Lower leg skin (tissue), 4 donors: ENCODE measurements around the gene CYTH2. TPM values are rescaled to one million over a fixed set of nuclear protein-coding genes. Genes with fewer than 3 reads are reported as not detected.

Experiments
- DNase-seq, 2 donors: peaks; one replicate each; pipeline ENCODE4 v3.0.0-alpha.2; 2019; ENCODE audit warnings: low spot score in 2 of 2
- H3K4me3 ChIP-seq: fragments of 200-600 bp; sonication (generic); 2 replicates; pipeline ENCODE4 v1.5.1; 2017; ENCODE audit warnings: mild to moderate bottlenecking, low read depth; ENCODE audit not compliant: poor library complexity, severe bottlenecking
- POLR2A ChIP-seq, 2 donors: fragments of 450-650 bp; IDR thresholded peaks; one replicate each; pipeline ENCODE4 v1.6.1; 2016 to 2017; ENCODE audit warnings: antibody characterized with exemption in 2 of 2, mild to moderate bottlenecking in 1 of 2, moderate library complexity in 1 of 2
- WGBS, 2 donors: methylation state at CpG; one replicate each; pipeline ENCODE4 v1.1.5; 2018; 5-methylcytosine and 5-hydroxymethylcytosine counted together
- intact Hi-C: fragments of 100-400 bp; cut with DNase I; formaldehyde crosslinking; loops from one replicate; pipeline ENCODE4 v1.15.0; 2023; ENCODE audit warnings: low total_unique reads
- total RNA-seq, 4 donors: library from RNA; depleted of rRNA; stranded (reverse); fragments of >200 nt; gene quantifications; one replicate each; pipeline ENCODE4 v1.1.0, GENCODE V29; 2016
- TF ChIP-seq, protein P1 (sequence below), 3 donors: fragments of 450-650 bp; IDR thresholded peaks; one replicate each; pipeline ENCODE4 v1.5.1; 2016; ENCODE audit warnings: antibody characterized with exemption in 3 of 3, mild to moderate bottlenecking in 3 of 3, moderate library complexity in 2 of 3

CYTH2 gene
- total RNA-seq, 4 donors from 2014 or later = 67.7 to 162 (median 78.2) TPM

DNA sequence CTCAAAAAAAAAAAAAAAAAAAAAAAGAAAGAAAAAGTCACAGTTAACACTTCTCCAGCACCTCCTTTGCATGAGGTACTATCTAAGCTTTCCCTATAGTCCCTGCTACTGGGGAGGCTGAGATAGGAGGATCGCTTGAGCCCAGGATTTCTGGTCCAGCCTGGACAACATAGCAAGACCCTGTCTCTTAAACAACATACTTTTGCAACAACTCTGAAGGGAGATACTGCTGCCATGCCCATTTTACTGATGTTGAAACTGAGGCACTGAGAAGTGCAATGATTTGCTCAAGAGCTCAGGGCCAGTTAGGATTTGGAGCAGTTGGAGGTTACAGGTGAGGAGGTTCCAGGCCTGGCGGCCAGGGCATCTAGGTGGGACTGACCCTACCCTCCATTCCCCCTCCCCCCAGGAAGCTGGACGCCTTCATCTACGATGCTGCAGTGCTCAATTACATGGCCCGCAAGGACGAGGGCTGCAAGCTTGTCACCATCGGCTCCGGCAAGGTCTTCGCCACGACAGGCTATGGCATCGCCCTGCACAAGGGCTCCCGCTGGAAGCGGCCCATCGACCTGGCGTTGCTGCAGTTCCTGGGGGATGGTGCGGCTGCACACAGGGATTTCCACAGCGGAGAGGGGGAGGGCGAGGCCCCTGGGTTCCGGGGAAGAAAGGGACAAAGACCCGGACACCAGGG is 27.7 kb upstream of the CYTH2 start:
- no peak for DNase-seq
- no peak for TF ChIP-seq POLR2A (IDR thresholded peaks at IDR 0.05)
- TF ChIP-seq, protein P1, sequence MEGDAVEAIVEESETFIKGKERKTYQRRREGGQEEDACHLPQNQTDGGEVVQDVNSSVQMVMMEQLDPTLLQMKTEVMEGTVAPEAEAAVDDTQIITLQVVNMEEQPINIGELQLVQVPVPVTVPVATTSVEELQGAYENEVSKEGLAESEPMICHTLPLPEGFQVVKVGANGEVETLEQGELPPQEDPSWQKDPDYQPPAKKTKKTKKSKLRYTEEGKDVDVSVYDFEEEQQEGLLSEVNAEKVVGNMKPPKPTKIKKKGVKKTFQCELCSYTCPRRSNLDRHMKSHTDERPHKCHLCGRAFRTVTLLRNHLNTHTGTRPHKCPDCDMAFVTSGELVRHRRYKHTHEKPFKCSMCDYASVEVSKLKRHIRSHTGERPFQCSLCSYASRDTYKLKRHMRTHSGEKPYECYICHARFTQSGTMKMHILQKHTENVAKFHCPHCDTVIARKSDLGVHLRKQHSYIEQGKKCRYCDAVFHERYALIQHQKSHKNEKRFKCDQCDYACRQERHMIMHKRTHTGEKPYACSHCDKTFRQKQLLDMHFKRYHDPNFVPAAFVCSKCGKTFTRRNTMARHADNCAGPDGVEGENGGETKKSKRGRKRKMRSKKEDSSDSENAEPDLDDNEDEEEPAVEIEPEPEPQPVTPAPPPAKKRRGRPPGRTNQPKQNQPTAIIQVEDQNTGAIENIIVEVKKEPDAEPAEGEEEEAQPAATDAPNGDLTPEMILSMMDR (IDR thresholded peaks at IDR 0.05) = no peak
- intact Hi-C loops = loop anchor here (5.0 kb wide), 1 partner anchor 151 kb away; no protein-coding TSS in a partner anchor
- 92 to 95% methylated on average over 11 to 20 of the region's 20 CpGs for WGBS, 2 donors
- no peak overlapping the region for H3K4me3 ChIP-seq

DNA sequence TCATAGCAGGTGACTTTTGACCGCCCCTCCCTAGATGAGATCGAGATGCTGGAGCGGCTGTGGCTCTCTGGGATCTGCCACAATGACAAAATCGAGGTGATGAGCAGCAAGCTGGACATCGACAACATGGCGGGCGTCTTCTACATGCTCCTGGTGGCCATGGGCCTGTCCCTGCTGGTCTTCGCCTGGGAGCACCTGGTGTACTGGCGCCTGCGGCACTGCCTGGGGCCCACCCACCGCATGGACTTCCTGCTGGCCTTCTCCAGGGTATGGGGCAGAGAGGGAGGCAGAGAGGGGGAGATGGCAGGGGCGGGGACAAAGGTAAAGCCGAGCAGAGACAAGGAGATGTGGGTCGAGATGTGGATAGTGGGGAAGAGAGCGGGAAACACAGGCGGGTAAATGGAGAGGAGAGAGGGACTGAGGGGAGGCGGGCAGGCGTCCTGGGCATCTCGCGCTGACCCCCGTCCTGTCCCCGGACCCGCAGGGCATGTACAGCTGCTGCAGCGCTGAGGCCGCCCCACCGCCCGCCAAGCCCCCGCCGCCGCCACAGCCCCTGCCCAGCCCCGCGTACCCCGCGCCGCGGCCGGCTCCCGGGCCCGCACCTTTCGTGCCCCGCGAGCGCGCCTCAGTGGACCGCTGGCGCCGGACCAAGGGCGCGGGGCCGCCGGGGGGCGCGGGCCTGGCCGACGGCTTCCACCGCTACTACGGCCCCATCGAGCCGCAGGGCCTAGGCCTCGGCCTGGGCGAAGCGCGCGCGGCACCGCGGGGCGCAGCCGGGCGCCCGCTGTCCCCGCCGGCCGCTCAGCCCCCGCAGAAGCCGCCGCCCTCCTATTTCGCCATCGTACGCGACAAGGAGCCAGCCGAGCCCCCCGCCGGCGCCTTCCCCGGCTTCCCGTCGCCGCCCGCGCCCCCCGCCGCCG is 26.8 kb upstream of the CYTH2 start:
- H3K4me3 ChIP-seq = no peak overlapping the region
- intact Hi-C loops = loop anchor here (5.0 kb wide), 1 partner anchor 150 kb away; no protein-coding TSS in a partner anchor
- WGBS, 2 donors = 55 to 83% methylated on average over 32 to 60 of the region's 94 CpGs
- peak in 1 of 2 donors; percentile 83 for DNase-seq
- TF ChIP-seq POLR2A (IDR thresholded peaks at IDR 0.05) = no peak
- TF ChIP-seq, protein P1 (IDR thresholded peaks at IDR 0.05) = no peak

- peak in 1 of 2 donors; percentile 78 for DNase-seq
- H3K4me3 ChIP-seq = no peak overlapping the region
- 13% methylated on average over 43 of the region's 60 CpGs; no CpG with 5 or more reads in 1 of the 2 donors for WGBS, 2 donors
- intact Hi-C loops = loop anchor here (5.0 kb wide), 1 partner anchor 149 kb away; no protein-coding TSS in a partner anchor
- no peak for TF ChIP-seq POLR2A (IDR thresholded peaks at IDR 0.05)
- TF ChIP-seq, protein P1 (IDR thresholded peaks at IDR 0.05) = no peak
Observed at GRCh38 chr19:48443256-48443655, 25.9 kb upstream of the CYTH2 start.

DNA sequence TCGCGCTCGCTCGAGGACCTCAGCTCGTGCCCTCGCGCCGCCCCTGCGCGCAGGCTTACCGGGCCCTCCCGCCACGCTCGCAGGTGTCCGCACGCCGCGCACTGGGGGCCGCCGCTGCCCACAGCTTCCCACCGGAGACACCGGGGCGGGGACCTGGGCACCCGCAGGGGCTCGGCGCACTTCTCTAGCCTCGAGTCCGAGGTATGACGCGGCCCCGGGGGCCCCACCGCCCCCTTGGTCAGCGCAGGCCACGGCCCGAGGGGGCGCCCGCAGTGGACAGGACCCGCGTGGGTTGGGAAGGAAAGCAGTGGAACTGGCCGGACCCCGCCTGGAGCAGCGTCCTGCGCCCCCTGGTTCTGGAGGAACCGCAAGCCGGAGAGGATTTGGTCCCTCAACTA is 25.4 kb upstream of the CYTH2 start:
- H3K4me3 ChIP-seq = no peak overlapping the region
- peak in 1 of 2 donors; percentile 86 for DNase-seq
- TF ChIP-seq, protein P1 (IDR thresholded peaks at IDR 0.05) = no peak
- TF ChIP-seq POLR2A (IDR thresholded peaks at IDR 0.05) = no peak
- intact Hi-C loops = loop anchor here (5.0 kb wide), 1 partner anchor 149 kb away; no protein-coding TSS in a partner anchor
- 33% methylated on average over 29 of the region's 45 CpGs; no CpG with 5 or more reads in 1 of the 2 donors for WGBS, 2 donors

DNA sequence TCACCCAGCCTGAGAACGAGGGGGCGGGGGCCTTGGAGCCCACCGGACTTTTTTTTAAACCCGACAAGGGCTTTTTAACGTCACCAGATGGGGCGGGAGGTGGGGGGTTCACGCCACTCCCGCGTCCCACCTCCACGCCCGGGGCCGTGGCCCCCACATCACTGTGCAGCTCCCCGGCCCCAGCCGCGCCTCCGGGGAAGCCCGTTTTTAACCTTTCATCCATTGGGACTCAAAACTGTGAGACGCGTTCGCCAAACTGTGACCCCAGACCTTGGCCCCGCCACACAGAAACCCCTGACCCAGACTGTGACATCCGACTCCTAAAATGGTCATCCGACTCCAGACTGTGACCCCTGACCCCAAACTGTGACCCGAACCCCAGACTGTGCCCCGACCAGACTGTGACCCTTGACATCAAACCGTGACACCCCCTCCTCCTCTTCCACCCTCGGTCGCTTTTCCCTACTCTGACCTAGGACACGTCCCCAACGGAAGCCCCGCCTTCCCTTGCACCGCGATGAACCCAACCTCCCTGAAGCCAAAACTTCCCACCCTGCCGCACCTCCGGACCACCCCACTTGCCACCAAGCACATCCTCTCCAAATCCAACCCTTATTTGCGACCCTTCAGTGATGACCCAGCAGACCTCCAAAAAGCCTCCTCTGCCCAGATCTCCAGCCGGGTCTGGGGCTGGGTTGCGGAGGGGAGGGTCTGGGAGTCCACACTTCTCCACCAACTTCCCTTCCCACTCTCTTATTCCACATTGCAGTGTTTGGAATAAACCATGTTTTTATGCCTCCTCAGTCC is 24.8 kb upstream of the CYTH2 start:
- peak in 1 of 2 donors; percentile 87 for DNase-seq
- 21 to 22% methylated on average over 38 of the region's 38 CpGs for WGBS, 2 donors
- H3K4me3 ChIP-seq = no peak overlapping the region
- intact Hi-C loops = loop anchor here (5.0 kb wide), 1 partner anchor 148 kb away; no protein-coding TSS in a partner anchor
- TF ChIP-seq, protein P1 (IDR thresholded peaks at IDR 0.05) = no peak
- no peak for TF ChIP-seq POLR2A (IDR thresholded peaks at IDR 0.05)
